Osteoblast (primary cell): ENCODE results near the gene GCSAM. TPM values are rescaled to one million over a fixed set of nuclear protein-coding genes. Genes with fewer than 3 reads are reported as not detected.

ENCODE experiments used
- DNase-seq: peaks from one replicate; pipeline ENCODE4 v3.0.0; 2011; ENCODE audit warnings: low spot score, mixed read lengths; ENCODE audit not compliant: insufficient read length; ENCODE audit errors: missing footprints
- H2AFZ ChIP-seq: 2 replicates; pipeline ENCODE4 v1.6.0; 2011; ENCODE audit warnings: mild to moderate bottlenecking, low read length
- H3K27ac ChIP-seq: 2 replicates; pipeline ENCODE4 v1.5.1; 2011; ENCODE audit warnings: mild to moderate bottlenecking, low read depth, low read length, moderate library complexity
- H3K27me3 ChIP-seq: 2 replicates; pipeline ENCODE4 v1.6.0; 2012; ENCODE audit warnings: mild to moderate bottlenecking, control low read depth, inconsistent platforms, low read length, moderate library complexity; ENCODE audit not compliant: insufficient read depth
- H3K36me3 ChIP-seq: 2 replicates; pipeline ENCODE4 v1.5.1; 2011; ENCODE audit warnings: mild to moderate bottlenecking, low read length, control low read depth, moderate library complexity; ENCODE audit not compliant: insufficient read depth
- H3K4me1 ChIP-seq: 2 replicates; pipeline ENCODE4 v1.5.1; 2011; ENCODE audit warnings: mild to moderate bottlenecking, low read length, control low read depth, moderate library complexity; ENCODE audit not compliant: insufficient read depth
- H3K4me2 ChIP-seq: 2 replicates; pipeline ENCODE4 v1.6.0; 2011; ENCODE audit warnings: mild to moderate bottlenecking, low read length; ENCODE audit not compliant: insufficient read depth
- H3K4me3 ChIP-seq: fragments of 200-600 bp; sonication (generic); 3 replicates; pipeline ENCODE4 v1.5.1; 2012; ENCODE audit warnings: mild to moderate bottlenecking, low read length, inconsistent platforms; ENCODE audit not compliant: insufficient read depth
- H3K79me2 ChIP-seq: 2 replicates; pipeline ENCODE4 v1.6.0; 2012; ENCODE audit warnings: mild to moderate bottlenecking, low read length, control low read depth, inconsistent platforms; ENCODE audit not compliant: insufficient read depth
- H3K9me3 ChIP-seq: 2 replicates; pipeline ENCODE4 v1.5.1; 2011; ENCODE audit warnings: low read depth, low read length, control low read depth
- H4K20me1 ChIP-seq: 2 replicates; pipeline ENCODE4 v1.6.0; 2012; ENCODE audit warnings: mild to moderate bottlenecking, low read length, control low read depth; ENCODE audit not compliant: insufficient read depth
- total RNA-seq: library from RNA; depleted of rRNA; stranded (reverse); fragments of >200 nt; gene quantifications from 2 replicates; pipeline ENCODE4 v1.2.3, GENCODE V29; 2012
- TF ChIP-seq, protein P1 (sequence below): IDR thresholded peaks from 2 replicates; pipeline ENCODE4 v1.5.1; 2011; ENCODE audit warnings: mild to moderate bottlenecking, low read depth, low read length, moderate library complexity; ENCODE audit errors: extremely low read depth

GCSAM gene
- total RNA-seq, 1 donor: 0.36 TPM

DNA sequence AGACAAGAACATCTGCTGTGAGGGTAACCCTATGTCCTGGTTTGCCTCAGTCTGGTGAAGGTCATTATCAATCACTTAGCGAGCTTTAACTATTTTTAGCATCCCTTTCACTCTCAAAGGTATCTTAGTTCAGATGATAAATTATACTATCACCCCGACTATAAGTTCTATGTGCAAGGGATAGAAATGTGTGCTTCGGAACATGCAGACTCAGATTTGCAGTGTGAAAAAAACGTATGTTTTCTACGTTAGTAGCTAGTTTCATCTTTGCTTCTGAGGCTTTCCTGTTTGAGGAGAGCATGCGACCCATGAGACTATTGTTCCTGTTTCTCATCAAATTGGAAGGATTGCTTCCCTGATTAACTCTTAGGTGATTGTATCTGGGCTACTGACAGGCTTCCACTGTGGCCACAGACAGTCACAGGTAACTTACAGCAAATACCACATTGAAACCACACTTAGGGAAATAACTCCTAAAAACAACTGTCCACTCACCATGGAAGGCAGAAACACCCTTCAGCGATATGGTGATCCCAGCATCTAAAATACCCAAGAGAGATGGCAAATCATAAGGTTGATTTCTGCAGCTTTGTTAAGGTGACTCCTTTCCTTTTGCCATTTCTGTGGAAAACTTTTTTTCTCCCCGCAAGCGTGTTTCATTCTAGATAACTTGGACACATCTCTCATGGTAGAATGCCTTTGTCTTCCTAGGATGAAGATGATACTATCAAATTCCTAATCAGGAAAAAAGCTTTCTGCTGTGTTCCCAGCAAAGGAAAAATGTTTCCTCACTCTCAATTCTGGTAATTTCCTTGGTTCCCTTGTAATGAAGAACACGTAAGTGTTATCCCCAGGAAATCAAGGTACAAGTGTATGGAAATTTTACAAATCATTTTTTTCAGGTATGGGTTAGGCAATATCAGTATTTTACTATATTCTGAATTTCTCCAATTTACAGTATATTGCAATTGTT lies 5.2 kb downstream of the GCSAM start:
- no peak overlapping the region for H2AFZ ChIP-seq
- TF ChIP-seq, protein P1, sequence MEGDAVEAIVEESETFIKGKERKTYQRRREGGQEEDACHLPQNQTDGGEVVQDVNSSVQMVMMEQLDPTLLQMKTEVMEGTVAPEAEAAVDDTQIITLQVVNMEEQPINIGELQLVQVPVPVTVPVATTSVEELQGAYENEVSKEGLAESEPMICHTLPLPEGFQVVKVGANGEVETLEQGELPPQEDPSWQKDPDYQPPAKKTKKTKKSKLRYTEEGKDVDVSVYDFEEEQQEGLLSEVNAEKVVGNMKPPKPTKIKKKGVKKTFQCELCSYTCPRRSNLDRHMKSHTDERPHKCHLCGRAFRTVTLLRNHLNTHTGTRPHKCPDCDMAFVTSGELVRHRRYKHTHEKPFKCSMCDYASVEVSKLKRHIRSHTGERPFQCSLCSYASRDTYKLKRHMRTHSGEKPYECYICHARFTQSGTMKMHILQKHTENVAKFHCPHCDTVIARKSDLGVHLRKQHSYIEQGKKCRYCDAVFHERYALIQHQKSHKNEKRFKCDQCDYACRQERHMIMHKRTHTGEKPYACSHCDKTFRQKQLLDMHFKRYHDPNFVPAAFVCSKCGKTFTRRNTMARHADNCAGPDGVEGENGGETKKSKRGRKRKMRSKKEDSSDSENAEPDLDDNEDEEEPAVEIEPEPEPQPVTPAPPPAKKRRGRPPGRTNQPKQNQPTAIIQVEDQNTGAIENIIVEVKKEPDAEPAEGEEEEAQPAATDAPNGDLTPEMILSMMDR: no peak
- no peaks in the 10 kb centered on the region for H3K4me1 ChIP-seq
- H3K27me3 ChIP-seq: no peaks in the 10 kb centered on the region
- H3K4me2 ChIP-seq: no peak overlapping the region
- DNase-seq: no peak
- H3K79me2 ChIP-seq: no peaks in the 10 kb centered on the region
- H3K9me3 ChIP-seq: no peaks in the 10 kb centered on the region
- no peak overlapping the region for H3K27ac ChIP-seq
- no peaks in the 10 kb centered on the region for H4K20me1 ChIP-seq
- no peaks in the 10 kb centered on the region for H3K36me3 ChIP-seq
- no peak overlapping the region for H3K4me3 ChIP-seq

DNA sequence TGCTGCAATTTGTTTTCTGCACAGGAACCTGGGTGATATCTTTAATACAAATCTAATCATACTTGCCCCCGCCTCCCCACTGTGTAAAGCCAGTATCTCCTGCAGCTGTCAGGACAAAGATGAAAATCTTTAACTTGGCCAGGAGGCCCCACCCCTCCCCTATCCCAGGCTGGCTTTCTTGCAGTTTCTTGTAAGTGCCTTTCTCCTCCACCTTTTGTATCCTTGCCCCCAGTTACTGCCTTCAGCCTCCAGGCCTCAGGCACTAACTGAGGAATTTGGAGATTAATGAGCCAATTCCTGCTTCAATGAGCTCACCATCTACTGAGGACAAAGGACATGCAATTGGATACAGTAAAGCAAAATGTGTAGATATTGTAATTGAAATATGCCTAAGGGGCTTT lies 6.5 kb downstream of the GCSAM start:
- no peaks in the 10 kb centered on the region for H3K9me3 ChIP-seq
- H4K20me1 ChIP-seq: no peaks in the 10 kb centered on the region
- H3K4me1 ChIP-seq: no peaks in the 10 kb centered on the region
- H3K27ac ChIP-seq: no peak overlapping the region
- H3K27me3 ChIP-seq: no peaks in the 10 kb centered on the region
- TF ChIP-seq, protein P1: no peak
- H3K4me3 ChIP-seq: no peak overlapping the region
- no peak for DNase-seq
- H3K4me2 ChIP-seq: peak overlapping the region; percentile 38
- H2AFZ ChIP-seq: peak overlapping the region; percentile 76
- H3K36me3 ChIP-seq: no peaks in the 10 kb centered on the region
- no peaks in the 10 kb centered on the region for H3K79me2 ChIP-seq

DNA sequence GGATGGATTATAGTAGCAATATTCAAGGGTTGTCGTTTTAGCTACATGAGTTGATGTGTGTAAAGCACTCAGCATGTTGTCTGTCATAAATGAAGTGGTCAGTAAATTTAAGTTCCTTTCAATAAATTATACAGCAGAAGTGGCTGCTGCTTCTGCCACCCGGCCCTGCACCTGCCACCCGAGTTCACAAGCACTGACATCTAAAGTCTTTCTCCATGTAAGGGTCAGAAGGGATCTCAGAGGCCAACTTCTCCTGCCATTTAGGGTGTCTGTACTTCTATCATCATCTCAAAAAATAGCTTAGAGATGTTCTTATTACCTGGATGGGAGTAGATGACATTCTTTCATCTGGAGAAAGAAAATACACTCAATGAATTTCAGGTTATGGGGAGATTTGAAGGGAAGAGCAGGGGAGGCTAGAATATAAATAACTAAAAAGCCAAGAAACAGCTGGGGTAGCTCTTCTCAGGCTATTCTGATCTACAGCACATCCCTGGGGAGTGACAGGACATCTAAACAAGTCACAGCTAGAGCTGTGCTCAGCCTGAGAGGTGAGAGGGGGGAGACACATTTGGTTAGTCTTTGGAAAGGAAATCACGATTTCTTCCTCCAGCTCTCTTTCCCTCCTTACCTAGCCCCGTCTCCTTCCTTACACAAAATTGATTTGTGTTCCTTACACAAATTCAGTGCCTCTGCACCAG lies 8.0 kb downstream of the GCSAM start:
- Histone ChIP-seq H3K4me1 (no peaks in the 10 kb centered on the region), H4K20me1 (no peaks in the 10 kb centered on the region), H3K4me2 (no peak overlapping the region), H3K36me3 (no peaks in the 10 kb centered on the region), H3K27me3 (no peaks in the 10 kb centered on the region), H3K9me3 (no peaks in the 10 kb centered on the region), H2AFZ (no peak overlapping the region), H3K79me2 (no peaks in the 10 kb centered on the region), H3K4me3 (no peak overlapping the region), H3K27ac (no peak overlapping the region)
- TF ChIP-seq, protein P1: no peak
- DNase-seq: no peak

DNA sequence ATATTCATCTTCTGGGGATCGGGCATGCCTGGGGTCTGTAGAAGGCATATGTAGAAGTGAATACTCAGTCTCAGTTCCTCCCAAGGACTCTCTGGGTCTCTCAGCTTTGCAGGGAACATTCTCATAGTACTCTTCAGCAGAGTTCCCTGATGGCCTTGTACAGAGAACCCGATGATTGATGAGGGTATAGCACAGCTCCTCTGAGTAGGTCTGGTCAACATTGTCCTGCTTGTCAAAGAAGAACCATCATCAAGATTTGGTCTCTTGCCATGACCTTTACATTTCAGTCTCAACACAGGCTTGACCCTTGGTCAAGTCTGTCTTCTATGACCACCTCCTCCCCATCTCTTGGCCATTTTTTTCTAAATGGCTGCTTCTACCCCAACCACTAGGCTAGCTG lies 9.5 kb downstream of the GCSAM start:
- Histone ChIP-seq H3K4me2 (no peak overlapping the region), H3K36me3 (no peaks in the 10 kb centered on the region), H3K4me3 (no peak overlapping the region), H3K27me3 (no peaks in the 10 kb centered on the region), H4K20me1 (no peaks in the 10 kb centered on the region), H3K4me1 (no peaks in the 10 kb centered on the region), H3K27ac (no peak overlapping the region), H2AFZ (no peak overlapping the region), H3K9me3 (no peaks in the 10 kb centered on the region), H3K79me2 (no peaks in the 10 kb centered on the region)
- DNase-seq: no peak
- TF ChIP-seq, protein P1: no peak
